Endothelial cell of umbilical vein (primary cell): Measurements from ENCODE around the gene DIAPH2. TPM values are rescaled to one million over a fixed set of nuclear protein-coding genes. Genes with fewer than 3 reads are reported as not detected.

Experiments used
- BruUV-seq: library from RNA; stranded (reverse); fragments of 400-500 nt; replicated peaks from 2 replicates; lab custom pipeline; 2021; lab: Mats Ljungman, UMichigan
- CTCF ChIA-PET: fragments of 300-600, 350-600 bp; sonication (Branson Sonifier 250); formaldehyde crosslinking; loops from one replicate; lab custom pipeline; 2021; ENCODE audit warnings: antibody characterized with exemption, inconsistent platforms; lab: Charles Lee
- POLR2A ChIA-PET: fragments of 300-600, 350-600 bp; sonication (Branson Sonifier 250); formaldehyde crosslinking; loops from one replicate; lab custom pipeline; 2021; ENCODE audit warnings: antibody characterized with exemption, inconsistent platforms; lab: Charles Lee
- DNase-seq: peaks from one replicate; pipeline ENCODE4 v3.0.0-alpha.2; 2011; ENCODE audit warnings: low read depth, low spot score
- FAIRE-seq: peaks from 2 replicates; lab custom pipeline; 2011; peaks lifted over from hg19 to GRCh38; lab: Jason Lieb, UNC
- H2AFZ ChIP-seq: 2 replicates; pipeline ENCODE4 v1.6.0; 2012; ENCODE audit warnings: low read depth, low read length, control low read depth, inconsistent platforms
- H3K27ac ChIP-seq: 2 replicates; pipeline ENCODE4 v1.5.1; 2011; ENCODE audit warnings: low read depth, mild to moderate bottlenecking, control low read depth, low read length, moderate library complexity; ENCODE audit not compliant: insufficient read depth
- H3K27me3 ChIP-seq, 2 experiments: 2 replicates each; pipeline versions ENCODE4 v1.6.0 to v1.6.1; 2011; ENCODE audit warnings: low read length in 2 of 2, mixed read lengths in 1 of 2; ENCODE audit not compliant: control insufficient read depth in 2 of 2, insufficient read depth in 2 of 2
- H3K36me3 ChIP-seq, 2 experiments: 2 replicates in 1 of 2; 3 replicates in 1 of 2; pipeline ENCODE4 v1.5.1; 2011; ENCODE audit warnings: low read length in 2 of 2, mild to moderate bottlenecking in 1 of 2, moderate library complexity in 1 of 2; ENCODE audit not compliant: control insufficient read depth in 2 of 2, insufficient read depth in 2 of 2; ENCODE audit errors: extremely low read depth in 1 of 2
- H3K4me1 ChIP-seq: 3 replicates; pipeline ENCODE4 v1.5.1; 2011; ENCODE audit warnings: mild to moderate bottlenecking, low read length; ENCODE audit not compliant: control insufficient read depth, insufficient read depth; ENCODE audit errors: extremely low read depth
- H3K4me2 ChIP-seq: 2 replicates; pipeline ENCODE4 v1.6.1; 2011; ENCODE audit warnings: low read length, control low read depth, mixed read lengths; ENCODE audit not compliant: insufficient read depth
- H3K4me3 ChIP-seq, 3 experiments: fragments of 200-600 bp in 1 of 3; sonication (generic), shearing (Covaris generic) in 1 of 3; replicated peaks in 1 of 3; 2 replicates each; pipeline ENCODE4 v1.5.1; 2011 to 2016; ENCODE audit warnings: control low read depth in 3 of 3, low read length in 3 of 3, mild to moderate bottlenecking in 2 of 3, inconsistent platforms in 1 of 3, low read depth in 1 of 3, moderate library complexity in 1 of 3; ENCODE audit not compliant: insufficient read depth in 1 of 3
- H3K79me2 ChIP-seq: 2 replicates; pipeline ENCODE4 v1.6.0; 2012; ENCODE audit warnings: low read length, inconsistent platforms; ENCODE audit not compliant: control insufficient read depth, insufficient read depth
- H3K9ac ChIP-seq: replicated peaks from 2 replicates; pipeline ENCODE3; 2011; ENCODE audit warnings: low read length, control low read depth; ENCODE audit not compliant: insufficient read depth; ENCODE audit errors: extremely low read depth
- H3K9me1 ChIP-seq: replicated peaks from 3 replicates; pipeline ENCODE4 v1.6.0; 2011; ENCODE audit warnings: mild to moderate bottlenecking, low read length; ENCODE audit not compliant: control insufficient read depth, insufficient read depth; ENCODE audit errors: extremely low read depth
- H3K9me3 ChIP-seq: replicated peaks from 2 replicates; pipeline ENCODE4 v1.5.1; 2012; ENCODE audit warnings: low read length, inconsistent platforms; ENCODE audit not compliant: control insufficient read depth, insufficient read depth
- H4K20me1 ChIP-seq: replicated peaks from 2 replicates; pipeline ENCODE3; 2011; ENCODE audit warnings: mild to moderate bottlenecking, low read length; ENCODE audit not compliant: control insufficient read depth, insufficient read depth; ENCODE audit errors: extremely low read depth
- EZH2 ChIP-seq: IDR thresholded peaks from 2 replicates; pipeline ENCODE4 v1.6.1; 2012; ENCODE audit warnings: borderline replicate concordance, low read depth, mild to moderate bottlenecking, moderate library complexity, low read length, inconsistent platforms; ENCODE audit not compliant: severe bottlenecking
- FOS ChIP-seq: IDR thresholded peaks from 2 replicates; pipeline ENCODE4 v1.6.1; 2011; ENCODE audit warnings: mild to moderate bottlenecking, low read length, moderate library complexity, borderline replicate concordance; ENCODE audit not compliant: insufficient read depth
- GATA2 ChIP-seq: IDR thresholded peaks from 2 replicates; pipeline ENCODE4 v1.7.0; 2011; ENCODE audit warnings: low read depth, mild to moderate bottlenecking, moderate library complexity, mixed read lengths, low read length; ENCODE audit not compliant: insufficient read length, insufficient read depth
- JUN ChIP-seq: IDR thresholded peaks from 2 replicates; pipeline ENCODE4 v1.6.1; 2011; ENCODE audit warnings: borderline replicate concordance, low read depth; ENCODE audit not compliant: insufficient read length, insufficient read depth
- MYC ChIP-seq: IDR thresholded peaks from one replicate; pipeline ENCODE4 v1.6.1; 2011; ENCODE audit warnings: mild to moderate bottlenecking, low read depth, low read length
- POLR2A ChIP-seq: IDR thresholded peaks from 2 replicates; pipeline ENCODE4 v1.6.1; 2012; ENCODE audit warnings: low read depth, mild to moderate bottlenecking, control low read depth, low read length
- POLR2AphosphoS5 ChIP-seq: IDR thresholded peaks from 2 replicates; pipeline ENCODE4 v1.6.1; 2012; ENCODE audit warnings: low read depth, mild to moderate bottlenecking, control low read depth, low read length, moderate library complexity; ENCODE audit not compliant: insufficient read depth
- dilution Hi-C: fragments of 300-500 bp; cut with MboI; formaldehyde crosslinking; loops from one replicate; pipeline ENCODE4 v1.15.0; 2019; ENCODE audit warnings: low sequenced_read_pairs; ENCODE audit not compliant: extremely low pct_ligation_motif_present
- intact Hi-C: fragments of 100-400 bp; cut with micrococcal nuclease; formaldehyde crosslinking; loops from one replicate; pipeline ENCODE4 v1.10.0; 2022
- polyA plus RNA-seq, 4 experiments: library from polyadenylated mRNA; depleted of rRNA in 3 of 4; stranded (reverse) in 3 of 4; unstranded in 1 of 4; fragments of >200 nt; gene quantifications; 2 replicates each; pipeline versions ENCODE4 v1.2.1 to v1.2.3, GENCODE V29; 2011 to 2012; ENCODE audit warnings: missing spikeins in 1 of 4
- total RNA-seq: library from RNA; stranded (reverse); gene quantifications from 2 replicates; pipeline ENCODE4 v1.2.3, GENCODE V29; 2021
- TF ChIP-seq, protein P1 (sequence below): IDR thresholded peaks from 2 replicates; pipeline ENCODE4 v1.6.1; 2011; ENCODE audit not compliant: insufficient read depth, insufficient read length
- TF ChIP-seq, protein P2 (sequence below), 2 donors: IDR thresholded peaks; 1 replicate in 1 of 2; 2 replicates in 1 of 2; pipeline ENCODE4 v1.5.1; 2011; ENCODE audit warnings: low read length in 2 of 2, mild to moderate bottlenecking in 2 of 2, moderate library complexity in 2 of 2, control low read depth in 1 of 2, inconsistent platforms in 1 of 2, low read depth in 1 of 2; ENCODE audit not compliant: insufficient read depth in 1 of 2; ENCODE audit errors: extremely low read depth in 1 of 2

Gene DIAPH2
- total and polyA plus RNA-seq, 2 donors (not counting 3 experiments of a cell fraction or from before 2014, with no cell fraction given), result 3.0 to 30.0 TPM

DNA sequence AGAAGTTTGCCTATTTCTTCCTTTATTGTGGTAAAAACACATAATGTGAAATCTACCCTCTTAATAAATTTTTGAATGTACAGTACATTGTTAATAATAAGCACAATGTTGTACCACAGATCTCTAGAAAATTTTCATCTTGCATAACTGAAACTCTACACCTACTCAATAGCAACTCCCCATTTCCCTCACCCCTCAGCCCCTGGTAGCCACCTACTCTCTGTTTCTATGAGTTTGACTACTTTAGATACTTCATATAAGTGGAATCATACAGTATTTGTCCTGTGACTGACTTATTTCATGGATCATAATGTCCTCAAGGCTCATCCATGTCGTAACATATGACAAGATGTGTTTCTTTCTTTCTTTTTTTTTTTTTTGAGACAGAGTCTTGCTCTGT, 645.5 kb downstream of the DIAPH2 start:
- Histone ChIP-seq H2AFZ (no peak overlapping the region), H3K79me2 (no peaks in the 10 kb centered on the region), H3K27me3 (no peaks in the 10 kb centered on the region), H3K9me3 (no peaks in the 10 kb centered on the region), H3K4me1 (no peaks in the 10 kb centered on the region), H3K9ac (no peak overlapping the region), H4K20me1 (no peaks in the 10 kb centered on the region), H3K9me1 (no peaks in the 10 kb centered on the region), H3K36me3 (no peaks in the 10 kb centered on the region), H3K27ac (no peak overlapping the region), H3K4me2 (no peak overlapping the region), H3K4me3 (no peak overlapping the region)
- no peak for FAIRE-seq
- no TSS peak for BruUV-seq
- ChIA-PET CTCF (no interaction called here), POLR2A (no interaction called here)
- intact Hi-C loops, result no loop called here
- DNase-seq, result no peak
- no peak for TF ChIP-seq GATA2
- TF ChIP-seq EZH2, result no peak
- TF ChIP-seq, protein P1, sequence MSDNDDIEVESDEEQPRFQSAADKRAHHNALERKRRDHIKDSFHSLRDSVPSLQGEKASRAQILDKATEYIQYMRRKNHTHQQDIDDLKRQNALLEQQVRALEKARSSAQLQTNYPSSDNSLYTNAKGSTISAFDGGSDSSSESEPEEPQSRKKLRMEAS, result no peak
- dilution Hi-C loops, result no loop called here

DNA sequence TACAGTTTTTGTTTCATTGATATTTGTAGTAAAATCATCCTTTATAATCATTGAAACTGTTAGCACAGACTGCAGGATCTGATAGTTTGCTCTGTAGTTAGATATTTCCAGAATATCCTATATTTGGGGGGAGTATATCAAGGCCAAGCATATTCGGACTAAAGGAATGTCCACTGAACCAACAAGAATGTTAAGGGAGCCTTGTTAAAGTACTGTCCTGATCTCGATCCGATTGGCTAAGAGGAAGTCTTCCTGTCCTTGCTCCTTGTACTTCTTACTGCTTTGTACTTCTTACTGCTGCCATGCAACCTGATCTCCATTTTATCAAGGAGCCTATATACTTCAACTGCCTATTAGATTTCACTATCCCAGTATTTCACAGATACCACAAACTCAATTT, 648.3 kb downstream of the DIAPH2 start:
- no peaks in the 10 kb centered on the region for H4K20me1 ChIP-seq
- dilution Hi-C loops, result no loop called here
- no peaks in the 10 kb centered on the region for H3K9me1 ChIP-seq
- CTCF ChIA-PET, result no interaction called here
- no peak overlapping the region for H3K27ac ChIP-seq
- BruUV-seq, result no TSS peak
- TF ChIP-seq, protein P2, sequence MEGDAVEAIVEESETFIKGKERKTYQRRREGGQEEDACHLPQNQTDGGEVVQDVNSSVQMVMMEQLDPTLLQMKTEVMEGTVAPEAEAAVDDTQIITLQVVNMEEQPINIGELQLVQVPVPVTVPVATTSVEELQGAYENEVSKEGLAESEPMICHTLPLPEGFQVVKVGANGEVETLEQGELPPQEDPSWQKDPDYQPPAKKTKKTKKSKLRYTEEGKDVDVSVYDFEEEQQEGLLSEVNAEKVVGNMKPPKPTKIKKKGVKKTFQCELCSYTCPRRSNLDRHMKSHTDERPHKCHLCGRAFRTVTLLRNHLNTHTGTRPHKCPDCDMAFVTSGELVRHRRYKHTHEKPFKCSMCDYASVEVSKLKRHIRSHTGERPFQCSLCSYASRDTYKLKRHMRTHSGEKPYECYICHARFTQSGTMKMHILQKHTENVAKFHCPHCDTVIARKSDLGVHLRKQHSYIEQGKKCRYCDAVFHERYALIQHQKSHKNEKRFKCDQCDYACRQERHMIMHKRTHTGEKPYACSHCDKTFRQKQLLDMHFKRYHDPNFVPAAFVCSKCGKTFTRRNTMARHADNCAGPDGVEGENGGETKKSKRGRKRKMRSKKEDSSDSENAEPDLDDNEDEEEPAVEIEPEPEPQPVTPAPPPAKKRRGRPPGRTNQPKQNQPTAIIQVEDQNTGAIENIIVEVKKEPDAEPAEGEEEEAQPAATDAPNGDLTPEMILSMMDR (IDR thresholded peaks at IDR 0.05; ENCODE audit: extremely low read depth in 1 of 2, insufficient read depth in 1 of 2, low read depth in 1 of 2, low read length in 2 of 2), result no peak
- TF ChIP-seq EZH2, result no peak
- TF ChIP-seq MYC, result no peak
- no peak for TF ChIP-seq FOS
- no peak for TF ChIP-seq POLR2A
- no peak for TF ChIP-seq JUN
- TF ChIP-seq POLR2AphosphoS5, result no peak
- TF ChIP-seq GATA2, result no peak
- TF ChIP-seq, protein P1, result no peak
- FAIRE-seq, result no peak
- intact Hi-C loops, result no loop called here
- H3K4me2 ChIP-seq, result no peak overlapping the region
- no peaks in the 10 kb centered on the region for H3K27me3 ChIP-seq
- POLR2A ChIA-PET, result no interaction called here
- no peaks in the 10 kb centered on the region for H3K9me3 ChIP-seq
- no peaks in the 10 kb centered on the region for H3K4me1 ChIP-seq
- no peak overlapping the region for H3K4me3 ChIP-seq
- H3K9ac ChIP-seq, result no peak overlapping the region
- no peaks in the 10 kb centered on the region for H3K36me3 ChIP-seq
- no peak overlapping the region for H2AFZ ChIP-seq
- H3K79me2 ChIP-seq, result no peaks in the 10 kb centered on the region
- DNase-seq, result no peak
